Activated CD8-positive, alpha-beta memory T cell treated with anti-CD3 and anti-CD28 coated beads, Interleukin-2, amount 10 ng/mL, durations not matched to agents 7 days and 5 days (primary cell): Measurements from ENCODE around the gene C1QTNF12. TPM values are rescaled to one million over a fixed set of nuclear protein-coding genes. Genes with fewer than 3 reads are reported as not detected.

Experiments
- ATAC-seq: fragments of 150-1000 bp; cut with Tn5 transposase; one replicate; pipeline ENCODE4 v1.10.0; 2021; ENCODE audit warnings: moderate library complexity
- CTCF ChIA-PET: fragments of 350-600 bp; sonication (Branson Sonifier 250); formaldehyde crosslinking; loops from one replicate; lab custom pipeline; 2021; ENCODE audit warnings: antibody characterized with exemption; lab: Charles Lee
- DNase-seq: peaks from one replicate; pipeline ENCODE4 v3.0.0-alpha.2; 2020
- H3K27ac Mint-ChIP-seq: one replicate; pipeline ENCODE4 v1.8.0; 2021; ENCODE audit warnings: mild to moderate bottlenecking, mixed read lengths
- H3K27me3 Mint-ChIP-seq: one replicate; pipeline ENCODE4 v1.8.0; 2021; ENCODE audit warnings: mixed read lengths
- H3K36me3 Mint-ChIP-seq: one replicate; pipeline ENCODE4 v1.8.0; 2021; ENCODE audit warnings: mild to moderate bottlenecking, mixed read lengths
- H3K4me1 Mint-ChIP-seq: one replicate; pipeline ENCODE4 v1.8.0; 2021; ENCODE audit warnings: mixed read lengths
- H3K4me3 Mint-ChIP-seq: one replicate; pipeline ENCODE4 v1.8.0; 2021; ENCODE audit warnings: mild to moderate bottlenecking, moderate library complexity, mixed read lengths
- H3K9me3 Mint-ChIP-seq: one replicate; pipeline ENCODE4 v1.8.0; 2022; ENCODE audit warnings: low read depth, mixed read lengths
- total RNA-seq, 2 experiments: library from RNA; stranded (reverse); gene quantifications; one replicate each; pipeline ENCODE4 v1.2.3, GENCODE V29; 2021

C1QTNF12 gene
- total RNA-seq, 2 experiments from 2014 or later: 2.0 to 2.6 TPM

DNA sequence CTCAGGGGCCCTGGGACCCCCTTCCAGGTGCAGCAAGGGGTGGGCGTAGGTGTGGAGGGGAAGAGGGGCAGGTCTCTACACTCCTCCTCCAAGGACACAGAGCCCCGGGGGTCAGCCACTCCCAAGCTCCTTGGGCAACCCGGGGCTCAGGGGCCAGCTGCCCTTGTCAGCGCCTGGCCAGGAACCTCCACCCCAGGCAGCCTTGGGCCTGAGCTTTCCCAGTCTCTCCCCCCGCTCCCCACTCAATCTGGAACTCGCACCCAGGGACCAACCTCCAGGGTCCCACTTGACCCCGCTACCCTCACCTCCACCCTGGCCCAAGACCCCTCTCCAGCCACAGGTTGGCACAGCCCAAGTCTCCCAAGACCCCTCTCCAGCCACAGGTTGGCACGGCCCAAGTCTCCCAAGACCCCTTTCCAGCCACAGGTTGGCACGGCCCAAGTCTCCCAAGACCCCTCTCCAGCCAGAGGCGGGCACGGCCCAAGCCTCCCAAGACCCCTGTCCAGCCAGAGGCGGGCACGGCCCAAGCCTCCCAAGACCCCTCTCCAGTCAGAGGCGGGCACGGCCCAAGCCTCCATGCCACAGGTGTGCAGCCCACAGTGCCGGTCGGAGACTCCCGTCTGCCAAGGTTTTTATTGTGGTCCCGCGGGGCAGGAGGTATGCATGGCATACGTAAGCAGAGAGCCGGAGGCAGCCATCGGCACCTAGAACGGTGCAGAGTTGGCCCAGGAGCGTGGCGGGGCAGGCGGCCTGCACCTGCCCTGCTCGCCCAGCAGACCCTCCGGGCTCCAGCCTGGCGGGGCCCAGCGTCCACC, 35.6 kb downstream of the C1QTNF12 start:
- peaks cover 1% of the 10 kb centered on the region for H3K36me3 Mint-ChIP-seq
- ATAC-seq (no peak), DNase-seq (no peak)
- H3K4me3 Mint-ChIP-seq: no peak overlapping the region
- CTCF ChIA-PET: no interaction called here
- H3K4me1 Mint-ChIP-seq: peaks cover 45% of the 10 kb centered on the region
- no peaks in the 10 kb centered on the region for H3K27me3 Mint-ChIP-seq
- H3K27ac Mint-ChIP-seq: no peak overlapping the region
- no peaks in the 10 kb centered on the region for H3K9me3 Mint-ChIP-seq

DNA sequence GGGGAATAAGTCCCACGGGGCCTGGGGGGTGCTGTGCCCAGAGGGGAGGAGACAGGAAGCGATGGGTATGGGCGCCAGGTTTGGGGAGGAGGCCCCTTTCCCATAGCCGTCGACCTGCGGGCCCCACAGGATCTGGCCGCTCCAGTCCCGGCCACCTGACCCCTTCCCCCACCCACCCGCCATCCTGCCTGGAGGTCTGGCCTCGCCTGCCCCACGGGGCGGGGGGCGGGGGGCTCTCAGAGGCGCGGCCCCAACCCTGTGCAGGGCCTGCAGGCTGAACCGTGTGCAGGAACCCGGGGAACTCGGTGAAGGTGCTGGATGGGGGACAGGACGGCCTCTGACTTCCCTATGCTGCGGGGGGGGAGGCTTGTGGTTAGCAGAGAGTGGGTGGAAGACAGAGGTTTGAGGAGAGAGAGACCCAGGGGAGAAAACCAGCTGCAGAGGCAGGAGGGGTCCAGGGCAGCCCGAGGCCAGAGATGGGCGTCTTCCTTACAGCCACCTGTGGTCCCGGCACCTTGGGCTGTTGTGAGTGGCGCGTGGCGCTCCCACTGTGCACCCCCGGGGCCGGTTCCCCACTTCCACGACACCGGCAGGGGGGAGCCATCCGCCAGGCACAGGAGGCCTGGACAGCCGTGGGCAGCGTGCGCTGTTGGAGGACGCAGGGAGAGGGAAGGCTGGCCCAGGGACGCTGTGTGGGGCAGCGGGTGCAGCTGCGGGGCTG, 37.6 kb downstream of the C1QTNF12 start:
- Mint-ChIP-seq H3K27ac (peak overlapping the region; percentile 85), H3K4me1 (peaks cover 29% of the 10 kb centered on the region), H3K36me3 (peaks cover 1% of the 10 kb centered on the region), H3K9me3 (no peaks in the 10 kb centered on the region), H3K27me3 (no peaks in the 10 kb centered on the region), H3K4me3 (peak overlapping the region; percentile 73)
- peak; percentile 61 for DNase-seq
- no peak for ATAC-seq
- CTCF ChIA-PET: interaction anchor here (3.6 kb wide), 1 partner anchor 86 kb away, joined by 24 read pairs; no protein-coding TSS in a partner anchor

DNA sequence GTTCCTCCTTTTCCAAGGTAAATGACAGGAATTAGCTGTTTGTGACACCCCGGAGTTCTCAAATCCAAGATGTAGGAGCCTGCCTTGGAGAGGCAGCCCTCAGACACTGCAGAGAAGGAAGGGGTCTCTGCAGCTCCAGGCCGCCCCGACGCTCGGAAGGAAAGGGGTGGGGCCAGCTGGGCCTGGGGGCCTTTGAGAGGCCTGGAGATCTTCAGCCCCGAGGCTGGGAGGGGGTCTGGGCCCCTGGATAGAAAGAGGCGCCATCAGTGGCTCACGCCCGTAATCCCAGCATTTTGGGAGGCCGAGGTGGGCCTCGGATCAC, 39.0 kb downstream of the C1QTNF12 start:
- Mint-ChIP-seq H3K36me3 (peaks cover 1% of the 10 kb centered on the region), H3K4me1 (peaks cover 25% of the 10 kb centered on the region), H3K4me3 (no peak overlapping the region), H3K27ac (peak overlapping the region; percentile 56), H3K27me3 (no peaks in the 10 kb centered on the region), H3K9me3 (no peaks in the 10 kb centered on the region)
- ATAC-seq: no peak
- no peak for DNase-seq
- CTCF ChIA-PET: interaction anchor here (1.5 to 3.6 kb wide), 2 partner anchors 23 to 85 kb away, joined by 4 to 24 read pairs; no protein-coding TSS in a partner anchor

GRCh38 chr1:1206966-1207531, 39.5 kb downstream of the C1QTNF12 start:
- H3K36me3 Mint-ChIP-seq: peaks cover 1% of the 10 kb centered on the region
- peak overlapping the region; percentile 53 for H3K4me3 Mint-ChIP-seq
- DNase-seq (no peak), ATAC-seq (no peak)
- CTCF ChIA-PET: interaction anchor here (1.5 to 3.6 kb wide), 2 partner anchors 24 to 85 kb away, joined by 4 to 24 read pairs; no protein-coding TSS in a partner anchor
- no peaks in the 10 kb centered on the region for H3K9me3 Mint-ChIP-seq
- H3K27me3 Mint-ChIP-seq: no peaks in the 10 kb centered on the region
- peaks cover 23% of the 10 kb centered on the region for H3K4me1 Mint-ChIP-seq
- no peak overlapping the region for H3K27ac Mint-ChIP-seq

DNA sequence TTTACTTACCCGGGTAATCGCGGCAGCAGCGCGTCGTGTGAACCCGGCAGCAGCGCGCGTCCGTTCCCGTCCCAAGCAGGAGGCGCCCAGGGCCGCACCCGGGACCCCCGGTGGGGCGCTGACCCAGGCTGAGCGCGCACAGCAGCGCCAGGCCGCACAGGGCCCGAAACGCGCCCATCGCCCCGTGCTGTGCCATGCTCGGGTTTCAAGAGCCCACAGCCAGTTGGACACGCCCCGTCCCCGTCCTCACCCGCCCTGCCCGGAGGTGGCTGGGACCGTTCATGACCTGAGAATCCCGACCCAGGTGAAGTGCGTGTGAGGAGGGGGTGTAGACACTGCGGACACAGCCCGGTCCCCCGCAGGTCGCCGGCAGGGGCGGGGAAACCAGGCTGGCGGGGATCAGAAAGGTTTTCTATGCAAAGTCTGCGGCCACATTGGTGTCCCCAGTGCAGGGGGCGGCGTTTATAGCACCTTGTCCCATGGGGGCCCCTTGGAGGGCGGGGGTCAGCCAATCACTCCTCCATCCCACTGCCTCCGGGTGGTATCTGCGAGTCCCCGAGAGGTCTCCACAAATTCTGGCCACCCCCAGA, 40.1 kb downstream of the C1QTNF12 start, which contains the start of gene TNFRSF18:
Gene TNFRSF18, minus strand, starts transcription at position 217 of the 590 bp plus-strand sequence. Its CDS starts 21 bp downstream, at position 196.
- no peaks in the 10 kb centered on the region for H3K9me3 Mint-ChIP-seq
- ATAC-seq: peak; percentile 17
- CTCF ChIA-PET: interaction anchor here (1.4 to 3.6 kb wide), 3 partner anchors 24 to 90 kb away, joined by 4 to 24 read pairs (median 4); partner anchors contain the start of gene C1orf159

DNA sequence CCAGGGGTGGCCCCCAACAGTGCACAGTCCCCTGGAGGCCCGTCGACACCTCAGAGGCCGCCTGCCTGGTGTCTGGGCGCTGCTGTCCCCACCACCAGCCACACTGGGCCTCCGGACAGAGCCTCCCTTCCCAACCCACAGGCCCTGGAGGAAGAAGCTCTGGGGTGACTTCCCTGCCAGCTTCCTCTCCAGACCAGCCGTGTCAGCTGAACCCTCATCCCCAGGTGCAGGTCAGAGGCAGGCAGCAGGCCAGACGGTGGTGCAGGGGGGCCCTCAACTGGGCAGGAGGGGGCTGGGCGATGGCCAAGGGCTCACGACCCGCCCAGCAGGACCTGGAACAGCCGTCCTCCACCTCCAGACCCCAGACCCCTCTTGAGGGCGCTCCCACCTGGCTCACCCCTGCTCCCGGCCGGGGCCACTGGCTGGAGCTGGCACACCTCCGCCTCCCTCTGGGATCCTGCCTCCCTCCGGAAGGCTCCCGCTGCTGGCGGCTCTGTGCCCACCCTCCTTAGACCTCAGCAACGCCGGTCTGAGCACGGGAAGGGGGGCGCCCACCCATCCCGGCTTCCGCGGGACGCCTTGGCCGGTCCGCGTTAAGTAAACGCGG, 40.6 kb downstream of the C1QTNF12 start:
- CTCF ChIA-PET: interaction anchor here (1.4 to 3.6 kb wide), 3 partner anchors 83 to 222 kb away, joined by 3 to 24 read pairs (median 4); partner anchors contain the start of gene C1orf159
- H3K27ac Mint-ChIP-seq: no peak overlapping the region

More for the DNA sequence above, 40.1 kb downstream of the C1QTNF12 start, which contains the start of gene TNFRSF18:
- Mint-ChIP-seq H3K4me1 (peaks cover 22% of the 10 kb centered on the region), H3K27me3 (no peaks in the 10 kb centered on the region), H3K4me3 (peak within 1 kb of the TSS; percentile 53), H3K36me3 (peaks cover 1% of the 10 kb centered on the region), H3K27ac (peak within 1 kb of the TSS; percentile 64)
- no peak for DNase-seq

DNA sequence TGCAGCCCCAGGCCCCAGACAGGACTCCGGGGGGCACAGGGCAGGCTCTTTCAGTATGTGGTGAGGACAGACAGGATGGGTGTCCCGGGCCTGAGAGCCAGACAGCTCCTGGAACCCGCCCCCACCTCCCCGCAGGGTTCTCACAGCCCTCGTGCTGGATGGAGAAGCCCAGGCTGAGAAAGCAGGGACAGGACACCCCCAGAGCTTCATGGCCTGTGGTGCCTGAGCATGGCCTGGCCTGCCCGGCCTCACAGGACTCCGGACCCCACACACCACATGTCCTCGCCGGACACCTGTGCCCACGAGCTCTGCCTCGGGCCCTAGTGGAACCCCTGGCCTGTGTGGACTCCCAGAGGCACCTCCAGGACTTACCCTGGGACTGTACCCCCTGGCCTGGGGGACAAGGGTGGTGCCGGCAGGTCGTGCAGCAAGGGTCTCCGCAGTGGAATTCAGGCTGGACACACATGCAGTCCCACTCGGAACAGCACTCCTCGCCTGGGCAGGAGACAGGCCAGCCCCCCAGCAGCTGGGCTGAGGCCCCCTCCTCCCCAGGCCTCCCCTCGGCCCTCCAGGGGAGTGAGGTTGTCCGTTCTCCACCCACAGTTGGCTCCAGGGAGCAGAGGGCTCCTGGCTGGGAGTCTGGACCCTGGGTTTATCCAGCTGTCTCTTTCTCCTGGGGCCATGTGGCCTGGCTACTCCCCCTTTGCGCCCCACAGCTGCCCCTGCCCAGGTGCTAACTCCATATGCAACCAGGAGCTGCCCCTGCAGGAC, 41.3 kb downstream of the C1QTNF12 start:
- no peaks in the 10 kb centered on the region for H3K27me3 Mint-ChIP-seq
- DNase-seq (no peak), ATAC-seq (no peak)
- peak overlapping the region; percentile 53 for H3K4me3 Mint-ChIP-seq
- CTCF ChIA-PET: interaction anchor here (1.4 to 3.6 kb wide), 3 partner anchors 83 to 221 kb away, joined by 3 to 24 read pairs (median 4); partner anchors contain the start of gene C1orf159
- no peaks in the 10 kb centered on the region for H3K9me3 Mint-ChIP-seq
- H3K27ac Mint-ChIP-seq: no peak overlapping the region
- peaks cover 1% of the 10 kb centered on the region for H3K36me3 Mint-ChIP-seq
- H3K4me1 Mint-ChIP-seq: peaks cover 26% of the 10 kb centered on the region

More for the DNA sequence above, 40.6 kb downstream of the C1QTNF12 start:
- ATAC-seq (no peak), DNase-seq (no peak)
- Mint-ChIP-seq H3K36me3 (peaks cover 1% of the 10 kb centered on the region), H3K4me1 (peaks cover 22% of the 10 kb centered on the region), H3K4me3 (peak overlapping the region; percentile 53), H3K27me3 (no peaks in the 10 kb centered on the region), H3K9me3 (no peaks in the 10 kb centered on the region)

DNA sequence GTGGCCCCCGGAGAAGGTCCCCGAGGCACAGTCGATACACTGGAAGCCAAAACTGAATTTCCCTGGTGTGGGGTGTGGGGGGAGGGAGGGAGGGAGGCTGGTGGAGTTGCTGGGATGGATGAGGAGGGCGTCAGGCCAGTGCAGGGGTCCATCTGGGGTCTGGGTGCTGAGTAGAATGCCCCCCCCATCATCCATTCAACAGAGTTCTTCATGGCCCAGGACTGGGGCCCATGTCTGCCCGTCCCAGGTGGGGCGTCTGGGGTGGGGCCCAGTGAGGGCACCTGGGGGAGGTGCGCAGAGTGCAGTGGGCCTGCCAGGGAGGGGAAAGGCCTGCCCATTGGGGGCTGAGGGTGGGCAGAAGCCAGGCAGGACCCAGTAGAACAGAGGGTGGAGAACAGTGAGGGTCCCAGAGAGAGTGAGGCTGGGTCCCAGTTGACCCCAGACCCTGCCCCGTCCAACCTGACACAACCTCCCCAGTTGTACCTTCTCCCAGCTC, 42.0 kb downstream of the C1QTNF12 start:
- CTCF ChIA-PET: interaction anchor here (1.4 kb wide), 1 partner anchor 220 kb away, joined by 3 read pairs; no protein-coding TSS in a partner anchor
- no peak for DNase-seq
- H3K36me3 Mint-ChIP-seq: peaks cover 1% of the 10 kb centered on the region

DNA sequence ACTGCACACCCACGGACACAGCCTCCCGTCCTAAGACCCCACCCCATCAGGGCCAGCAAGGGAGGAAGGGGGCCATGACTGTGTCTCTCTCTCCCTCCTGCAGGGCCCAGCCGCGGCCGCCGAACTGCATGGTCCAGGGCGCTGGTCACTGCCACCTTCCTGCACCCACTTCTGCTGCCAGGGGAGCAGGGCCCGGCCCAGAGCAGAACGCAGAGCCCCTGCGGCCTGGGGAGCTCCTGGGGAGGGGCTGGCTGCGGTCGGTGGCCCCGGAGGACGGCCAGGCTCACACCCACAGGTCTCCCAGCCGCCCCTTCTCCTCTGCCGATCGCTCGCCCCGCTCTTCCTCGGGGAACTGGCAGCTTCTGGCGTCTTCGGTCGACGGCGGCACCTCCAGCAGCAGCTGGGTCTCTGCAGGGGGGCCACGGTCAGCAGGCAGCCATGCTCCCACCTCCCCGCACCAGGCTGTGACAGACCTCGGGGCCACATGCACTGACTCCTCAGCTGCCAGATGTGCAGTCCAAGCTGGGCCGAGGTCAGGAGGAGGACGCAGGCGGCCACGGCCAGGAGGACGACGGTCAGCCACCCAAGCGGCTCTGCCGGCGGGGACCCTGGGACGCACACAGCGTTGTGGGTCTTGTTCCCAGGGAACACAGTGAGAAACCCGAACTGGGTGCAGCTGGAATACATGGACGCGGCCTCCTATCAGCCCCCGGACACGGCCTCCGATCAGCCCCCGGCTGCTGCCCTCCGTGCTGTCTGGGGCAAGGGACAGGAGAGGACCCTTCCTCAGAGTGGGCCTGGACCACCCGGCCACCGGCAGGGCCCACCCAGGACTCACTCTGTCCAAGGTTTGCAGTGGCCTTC, 42.7 kb downstream of the C1QTNF12 start:
- Mint-ChIP-seq H3K4me3 (no peak overlapping the region), H3K9me3 (no peaks in the 10 kb centered on the region), H3K4me1 (peaks cover 23% of the 10 kb centered on the region), H3K27me3 (no peaks in the 10 kb centered on the region), H3K36me3 (peaks cover 1% of the 10 kb centered on the region), H3K27ac (no peak overlapping the region)
- DNase-seq: no peak
- ATAC-seq: no peak
- CTCF ChIA-PET: no interaction called here

More for the DNA sequence above, 42.0 kb downstream of the C1QTNF12 start:
- no peak for ATAC-seq
- Mint-ChIP-seq H3K27me3 (no peaks in the 10 kb centered on the region), H3K9me3 (no peaks in the 10 kb centered on the region), H3K27ac (no peak overlapping the region), H3K4me3 (no peak overlapping the region), H3K4me1 (peaks cover 27% of the 10 kb centered on the region)

- CTCF ChIA-PET: no interaction called here
- Mint-ChIP-seq H3K4me3 (no peak overlapping the region), H3K4me1 (peaks cover 17% of the 10 kb centered on the region), H3K9me3 (no peaks in the 10 kb centered on the region), H3K27me3 (no peaks in the 10 kb centered on the region), H3K36me3 (no peaks in the 10 kb centered on the region), H3K27ac (no peak overlapping the region)
- DNase-seq (no peak), ATAC-seq (no peak)
These were observed 43.5 kb downstream of the C1QTNF12 start for GRCh38 chr1:1202831-1203560.
